PC-9 (cell line): ENCODE data around the gene MYBL2.

Source experiments
- CTCF ChIP-seq: fragments of 200-600 bp; sonication (generic); conservative IDR thresholded peaks from 2 replicates; pipeline ENCODE4 v1.6.1; 2017; ENCODE audit warnings: mixed run types, antibody characterized with exemption, mild to moderate bottlenecking, moderate library complexity
- EZH2 ChIP-seq: fragments of 200-600 bp; sonication (generic); IDR thresholded peaks from 2 replicates; pipeline ENCODE4 v1.8.0; 2017; ENCODE audit warnings: antibody characterized with exemption, low read depth

- TF ChIP-seq CTCF (no peak), EZH2 (no peak)
Measured at GRCh38 chr20:43710370-43711044, 43.6 kb downstream of the MYBL2 start.
